HT-29 (cell line): ENCODE data around the gene MCTS1. TPM values are rescaled to one million over a fixed set of nuclear protein-coding genes. Genes with fewer than 3 reads are reported as not detected.
A peak's percentile ranks its signal among the peaks of the same experiment; 100 is the strongest.
"Not testable (repeated sequence)": the region's sequence is repeated elsewhere in the genome, so short reads cannot be mapped to it uniquely, and the experiment has no call there.

Experiments used
- DNase-seq: peaks from one replicate; pipeline ENCODE4 v3.0.0-alpha.2; 2015; ENCODE audit warnings: low spot score
- total RNA-seq: library from RNA; depleted of rRNA; stranded (reverse); fragments of >200 nt; shearing (Covaris generic); gene quantifications from 2 replicates; pipeline ENCODE4 v1.2.3, GENCODE V29; 2014; rRNA removed

MCTS1 gene, protein sequence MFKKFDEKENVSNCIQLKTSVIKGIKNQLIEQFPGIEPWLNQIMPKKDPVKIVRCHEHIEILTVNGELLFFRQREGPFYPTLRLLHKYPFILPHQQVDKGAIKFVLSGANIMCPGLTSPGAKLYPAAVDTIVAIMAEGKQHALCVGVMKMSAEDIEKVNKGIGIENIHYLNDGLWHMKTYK
- total RNA-seq, result 20.1 and 24.4 TPM in 2 replicates

DNA sequence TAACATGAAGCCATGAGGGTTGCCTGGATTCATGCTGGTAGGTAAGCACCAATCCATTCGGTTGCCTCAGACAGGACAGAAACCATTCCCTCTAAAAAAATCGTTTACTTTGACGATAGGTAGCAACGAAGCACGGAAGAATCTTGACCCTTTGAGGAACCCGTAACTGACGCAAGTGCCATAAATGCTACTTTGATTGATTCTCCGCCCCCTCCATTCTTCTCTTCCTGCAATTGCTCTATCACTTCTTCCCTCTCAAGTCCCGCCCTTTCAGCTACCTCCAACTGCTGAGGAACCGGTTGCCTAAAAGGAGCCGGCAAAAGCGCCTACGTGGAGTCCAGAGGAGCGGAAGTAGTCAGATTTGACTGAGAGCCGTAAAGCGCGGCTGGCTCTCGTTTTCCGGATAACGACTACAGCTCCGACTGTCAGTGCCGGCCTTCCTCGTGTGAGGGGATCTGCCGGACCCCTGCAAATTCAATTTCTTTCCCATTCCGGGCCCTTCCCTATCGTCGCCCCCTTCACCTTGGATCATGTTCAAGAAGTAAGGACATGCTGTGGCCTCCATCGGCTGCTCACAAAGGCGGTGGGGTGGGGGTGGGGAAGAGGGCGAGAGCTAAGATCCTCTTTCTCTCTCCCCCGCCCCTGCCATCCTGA, at the start of gene MCTS1:
TSS of gene MCTS1 (plus strand) at position 395 of the 654 bp plus-strand sequence. CDS start at position 531, 136 bp downstream.
- DNase-seq, result peak; percentile 85

DNA sequence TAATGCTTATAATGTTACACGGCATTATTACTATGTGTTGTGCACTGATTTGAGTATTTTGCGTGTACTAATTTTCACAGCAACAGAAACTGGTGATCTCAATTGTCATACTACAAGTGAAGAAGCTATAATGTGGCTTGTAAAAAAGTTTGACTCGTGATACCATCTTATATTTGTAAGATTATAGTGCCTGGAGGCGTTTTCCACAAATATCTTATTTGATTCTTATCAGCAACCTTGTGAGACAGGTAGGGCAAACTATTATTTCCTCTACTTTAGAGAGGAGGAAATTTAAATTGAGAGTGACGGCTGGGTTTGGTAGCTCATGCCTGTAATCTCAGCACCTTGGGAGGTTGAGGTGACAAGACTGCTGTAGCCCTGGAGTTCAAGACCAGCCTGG, 47.6 kb upstream of the MCTS1 start:
- DNase-seq, result no peak

DNA sequence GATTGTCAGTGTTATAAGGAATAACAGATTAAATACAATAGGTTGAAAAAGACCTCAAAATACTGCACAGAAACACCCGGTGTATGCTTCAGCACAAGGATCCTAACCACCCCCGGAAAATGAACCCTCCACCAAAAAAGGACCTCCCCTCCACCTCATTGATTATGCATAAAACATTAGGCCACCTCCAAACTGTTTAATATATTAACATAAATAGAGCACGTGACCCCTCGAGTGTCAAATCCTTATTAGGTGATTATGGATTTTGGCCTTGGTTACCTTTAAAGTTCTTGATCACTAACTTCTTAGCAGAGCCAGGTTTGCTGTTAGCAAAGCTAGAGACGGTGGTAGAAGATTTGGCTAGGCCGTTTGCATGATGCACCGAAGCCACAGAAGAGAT, 44.1 kb upstream of the MCTS1 start:
- DNase-seq, result no peak

DNA sequence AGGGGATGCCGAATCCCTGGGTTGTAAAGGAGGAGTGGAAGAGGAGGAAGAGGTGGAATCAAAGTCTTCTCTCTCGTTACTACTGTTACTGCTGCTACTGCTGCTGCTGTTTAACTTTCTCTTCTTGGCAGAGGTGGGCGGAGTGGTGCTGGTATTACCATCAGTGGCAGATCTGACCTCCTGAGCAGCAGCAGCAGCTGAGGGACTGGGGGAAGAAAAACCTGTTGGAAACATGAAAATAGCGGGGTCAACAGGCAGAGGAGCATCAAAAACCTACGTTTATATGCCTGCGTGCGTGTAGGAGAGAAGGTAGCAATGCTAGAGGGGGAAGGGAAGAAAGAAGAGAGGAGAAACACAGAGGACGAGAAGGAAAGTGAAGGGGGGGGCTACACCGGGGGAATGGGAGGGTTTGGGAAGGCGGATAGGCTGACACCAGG, 43.5 kb upstream of the MCTS1 start:
- peak; percentile 51 for DNase-seq

DNA sequence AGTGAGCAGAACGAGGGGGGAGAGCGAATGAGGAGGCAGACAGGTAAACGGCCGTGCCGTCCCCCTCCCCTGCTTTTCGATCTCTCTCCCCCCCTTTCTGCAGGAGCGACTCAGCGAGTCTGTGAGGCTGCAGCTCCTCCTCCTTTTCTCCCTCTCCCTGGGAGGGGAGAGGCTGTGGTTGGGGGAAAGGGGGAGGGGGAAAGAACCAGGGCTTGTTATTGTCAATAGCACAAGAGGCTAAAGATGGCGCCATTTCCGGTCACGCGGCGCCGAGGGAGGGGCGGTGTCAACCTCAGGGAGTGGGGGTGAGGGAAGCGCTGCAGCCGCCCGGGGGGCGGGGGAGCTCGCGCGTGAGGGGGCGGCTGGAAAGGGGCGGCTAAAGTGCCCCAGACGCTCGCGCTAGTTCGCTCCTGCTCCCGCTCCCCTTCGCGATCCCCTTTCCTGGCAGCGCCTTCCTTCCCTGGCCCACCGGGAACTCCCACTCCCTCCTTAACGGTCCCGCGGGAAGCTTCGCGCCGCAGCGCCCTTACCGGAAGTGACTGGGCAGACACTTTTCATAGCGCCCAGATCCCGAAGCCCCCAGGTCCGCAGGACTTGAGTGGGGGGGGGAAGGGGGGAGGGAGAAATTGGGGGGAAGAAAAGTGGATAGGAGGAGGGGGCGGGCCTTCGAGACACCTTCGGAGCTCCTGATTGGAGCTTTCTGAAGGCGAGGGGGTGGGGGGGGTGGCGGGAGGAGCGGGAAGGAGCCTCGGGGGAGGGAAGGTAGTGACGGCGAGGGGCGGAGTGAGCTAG, 42.9 kb upstream of the MCTS1 start, which contains the start of gene CUL4B:
TSS of gene CUL4B (minus strand) at position 121 of the 792 bp plus-strand sequence. CDS start 324 bp downstream, outside the sequence.
- DNase-seq, result peak; percentile 90

DNA sequence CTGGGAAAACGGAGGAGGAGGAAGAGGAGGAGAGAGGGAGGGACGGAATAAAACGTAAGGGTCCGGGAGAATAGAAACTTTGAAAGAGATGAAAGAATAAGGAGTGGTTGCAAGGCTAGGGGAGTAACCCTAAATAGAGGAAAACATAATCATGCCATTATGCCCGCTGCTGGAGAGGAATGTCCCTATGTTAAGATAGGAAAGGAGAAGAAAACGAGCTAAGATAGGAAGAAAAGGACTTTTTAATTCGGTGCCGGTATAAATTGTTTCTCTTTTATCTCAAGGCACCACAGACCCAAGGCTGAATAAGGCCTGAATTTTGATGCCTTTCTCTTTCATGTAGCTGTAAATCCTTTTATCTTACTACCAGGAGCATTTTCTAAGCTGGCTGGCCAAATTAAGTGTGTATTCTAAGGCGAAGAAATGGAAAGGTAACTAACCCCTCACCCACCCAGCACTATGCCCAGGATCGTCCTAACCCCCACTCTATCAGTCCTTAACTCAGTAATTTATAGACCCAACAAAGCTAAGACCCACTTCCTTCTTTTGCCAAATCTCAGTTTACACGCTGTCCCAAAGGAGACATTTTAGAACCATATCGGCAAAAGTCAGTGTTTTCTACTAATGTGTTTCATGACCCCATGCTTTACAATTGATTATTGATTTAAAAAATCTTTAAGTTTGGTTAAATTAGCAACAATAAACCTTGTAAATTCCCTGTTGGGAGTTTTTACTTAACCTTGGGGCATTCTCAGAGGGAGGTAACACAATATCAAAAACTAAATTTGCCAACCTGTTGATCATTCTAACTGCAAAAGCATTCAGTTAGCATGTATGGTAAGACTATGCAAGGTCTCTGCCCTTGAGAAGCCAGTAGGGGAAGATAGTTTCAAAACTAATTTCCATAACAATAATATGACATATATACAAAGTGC, 42.0 kb upstream of the MCTS1 start:
- DNase-seq, result peak; percentile 3

DNA sequence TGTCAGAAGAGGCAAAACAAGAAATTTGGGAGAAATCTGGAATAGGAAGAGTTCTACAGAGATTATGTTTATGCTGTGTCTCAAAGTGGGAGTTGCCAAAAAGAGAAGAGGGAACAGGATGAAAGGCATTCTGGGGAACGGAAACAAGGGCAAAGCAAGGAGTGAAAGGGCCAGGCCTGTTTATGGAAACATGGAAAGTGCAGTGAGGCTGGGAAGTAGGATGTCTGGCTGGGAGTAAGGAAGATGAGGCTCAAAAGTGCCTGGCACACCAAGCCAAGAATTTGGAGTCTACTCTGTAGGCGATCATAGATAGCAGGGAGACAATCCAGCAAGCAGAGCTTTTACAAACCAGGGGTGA, 41.4 kb upstream of the MCTS1 start:
- no peak for DNase-seq

DNA sequence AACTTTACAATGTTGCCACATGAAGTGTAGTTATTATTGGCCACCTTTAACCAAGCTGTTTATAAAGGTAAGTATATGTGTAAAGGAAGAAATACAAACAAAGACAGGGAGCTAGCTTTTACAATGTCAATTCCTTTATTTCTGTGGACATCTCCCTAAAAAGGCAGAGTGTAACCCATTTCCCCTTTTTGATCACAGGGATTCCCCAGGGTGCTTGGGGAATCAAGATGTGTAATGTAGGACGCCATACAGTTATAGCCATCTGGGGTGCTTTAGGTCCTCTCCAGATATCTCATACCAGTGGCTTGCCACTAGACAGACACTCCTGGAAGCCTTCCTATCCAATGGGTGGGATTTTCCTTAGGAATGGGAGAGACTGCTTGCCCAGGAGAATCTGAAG, 39.0 kb upstream of the MCTS1 start:
- DNase-seq, result no peak

DNA sequence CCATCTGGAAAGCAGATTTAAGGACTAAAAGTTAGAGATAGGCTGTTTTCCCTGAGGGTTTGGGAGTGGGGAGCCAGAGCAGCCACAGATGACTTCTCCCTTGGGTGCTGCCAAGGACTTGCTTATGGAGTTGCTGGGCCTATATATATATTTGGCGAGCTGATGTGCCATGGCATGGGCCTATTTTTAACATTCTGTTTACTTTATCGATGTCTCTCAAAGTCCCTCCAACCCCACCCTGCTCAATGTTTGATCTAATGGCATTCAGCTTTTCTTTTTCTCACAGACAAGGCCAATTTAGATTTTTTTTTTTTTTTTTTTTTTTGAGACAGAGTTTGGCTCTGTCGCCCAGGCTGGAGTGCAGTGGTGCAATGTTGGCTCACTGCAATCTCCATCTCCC, 37.1 kb upstream of the MCTS1 start:
- DNase-seq, result no peak

DNA sequence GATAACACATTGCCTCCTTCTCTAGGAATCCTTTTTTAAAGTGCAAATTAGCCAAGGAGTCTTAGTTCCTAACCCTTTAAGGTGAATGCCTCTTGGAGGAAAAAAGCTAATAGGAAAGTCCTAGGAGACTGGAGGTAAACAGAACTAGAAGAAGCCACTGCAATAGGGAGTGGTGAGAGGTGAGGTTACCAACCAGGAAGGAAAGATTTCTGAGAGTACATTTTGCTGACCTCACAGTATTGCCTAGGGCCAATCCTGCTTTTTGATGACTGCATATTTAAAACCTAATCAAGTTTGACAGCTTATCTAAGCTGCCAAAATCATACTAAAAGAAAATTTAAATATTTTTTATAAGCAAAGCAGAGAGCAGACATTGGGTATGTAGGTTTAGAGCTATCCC, 35.9 kb upstream of the MCTS1 start:
- DNase-seq, result no peak

DNA sequence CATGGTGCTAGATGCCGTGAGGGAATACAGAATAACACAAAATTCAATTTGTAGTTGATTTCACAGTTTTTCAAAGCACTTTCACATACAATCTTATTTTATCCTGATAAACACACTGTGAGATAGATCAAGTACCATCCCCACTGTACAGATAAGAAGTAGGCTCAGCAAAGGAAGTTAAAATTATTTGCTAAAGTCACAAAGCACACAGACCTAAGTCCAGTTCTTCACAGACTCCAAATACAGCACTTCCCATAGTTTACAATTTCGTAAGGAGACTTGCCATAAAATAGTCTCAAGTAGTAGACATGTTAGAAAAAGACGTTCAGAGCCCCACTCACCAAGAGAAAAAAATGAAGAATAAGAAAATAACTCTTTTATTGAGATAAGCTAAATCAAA, 35.3 kb upstream of the MCTS1 start:
- no peak for DNase-seq

DNA sequence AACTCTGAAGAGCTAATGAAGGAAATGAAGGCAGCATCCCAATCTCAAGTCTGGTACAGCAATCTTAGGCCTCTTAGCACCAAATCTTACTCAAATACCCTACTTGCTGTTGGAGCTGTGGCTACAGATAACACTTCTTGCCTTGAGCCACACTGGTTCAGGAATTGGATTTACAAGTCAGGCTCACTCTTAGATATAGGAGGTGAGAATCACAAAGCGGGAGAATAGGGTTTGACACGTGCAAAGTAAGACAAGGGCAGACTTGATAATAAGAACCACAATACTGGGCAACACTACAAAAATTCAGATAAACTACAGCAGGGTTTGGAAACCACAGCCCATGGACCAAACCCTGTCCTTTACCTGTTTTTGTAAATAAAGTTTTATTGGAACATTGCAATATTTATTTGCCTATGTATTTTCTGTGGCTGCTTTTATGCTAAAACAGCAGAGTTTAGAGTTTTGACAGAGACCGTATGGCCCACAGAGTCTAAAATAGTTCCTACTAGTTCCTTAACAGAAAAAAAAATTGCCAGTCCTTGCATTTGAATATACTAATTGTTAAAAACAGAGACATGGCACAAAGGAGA, 33.8 kb upstream of the MCTS1 start:
- DNase-seq, result no peak

DNA sequence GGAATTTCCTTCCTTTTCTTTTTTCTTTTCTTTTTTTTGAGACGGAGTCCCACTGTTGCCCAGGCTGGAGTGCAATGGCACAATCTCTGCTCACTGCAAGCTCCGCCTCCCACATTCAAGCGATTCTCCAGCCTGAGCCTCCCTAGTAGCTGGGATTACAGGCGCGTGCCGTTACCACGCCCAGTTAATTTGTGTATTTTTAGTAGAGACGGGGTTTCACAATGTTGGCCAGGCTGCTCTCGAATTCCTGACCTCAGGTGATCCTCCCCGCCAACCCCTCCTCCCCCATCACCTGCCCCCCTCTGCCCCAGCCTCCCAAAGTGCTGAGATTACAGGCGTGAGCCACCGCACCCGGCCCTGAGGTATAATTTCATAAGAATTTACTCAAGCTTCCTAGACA, 30.1 kb upstream of the MCTS1 start:
- not testable (repeated sequence) for DNase-seq

DNA sequence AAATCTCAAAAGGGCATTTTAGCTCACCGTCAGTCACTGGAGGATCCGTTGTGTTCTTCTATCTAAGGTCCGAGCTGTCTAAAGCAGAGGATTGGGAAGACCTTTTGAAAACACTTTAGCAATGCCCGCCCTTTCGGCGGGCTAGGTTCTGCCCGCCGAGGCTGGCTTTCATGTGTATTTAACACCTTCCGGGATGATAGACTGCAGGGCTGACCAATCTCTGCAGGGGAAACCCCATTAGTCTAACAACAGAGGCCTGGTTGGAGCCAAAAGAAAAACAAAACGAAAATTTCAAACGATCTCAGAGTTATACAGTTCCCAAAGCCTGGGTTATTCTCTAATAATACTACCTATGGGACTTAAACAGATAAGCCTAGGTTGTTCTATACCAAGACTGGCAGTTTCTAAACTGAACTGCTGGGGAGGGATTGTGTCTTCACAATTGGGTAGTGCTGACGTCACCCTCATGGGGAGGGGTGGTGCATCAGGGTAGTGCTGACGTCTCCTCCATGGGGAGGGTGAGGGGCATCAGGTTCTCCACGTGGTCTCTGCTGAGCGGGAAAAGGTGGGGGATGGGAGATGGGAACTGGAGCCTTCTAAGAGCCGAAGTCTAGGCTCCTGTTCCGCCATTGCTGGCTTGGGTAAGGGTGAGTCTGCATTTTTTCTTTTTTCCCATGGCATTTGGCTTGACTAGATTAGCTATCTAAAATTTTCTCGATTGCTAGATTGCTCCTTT, 28.4 kb upstream of the MCTS1 start:
- no peak for DNase-seq

DNA sequence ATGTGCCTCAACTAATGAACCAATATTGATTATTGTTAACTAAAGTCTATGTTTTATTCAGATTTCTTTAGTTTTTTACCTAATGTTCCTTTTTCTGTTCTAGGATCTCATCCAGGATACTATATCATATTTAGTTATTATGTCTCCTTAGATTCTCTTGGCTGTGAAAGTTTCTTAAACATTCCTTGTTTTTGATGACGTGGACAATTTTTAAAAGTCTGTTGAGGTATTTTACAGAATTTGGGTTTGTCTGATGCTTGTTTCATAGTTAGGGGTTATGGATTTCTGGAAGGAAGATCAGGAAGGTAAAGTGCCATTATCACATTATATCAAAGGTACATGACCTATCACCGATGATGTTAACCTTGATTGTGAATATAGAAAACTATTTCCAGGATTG, 18.2 kb upstream of the MCTS1 start:
- DNase-seq, result no peak

DNA sequence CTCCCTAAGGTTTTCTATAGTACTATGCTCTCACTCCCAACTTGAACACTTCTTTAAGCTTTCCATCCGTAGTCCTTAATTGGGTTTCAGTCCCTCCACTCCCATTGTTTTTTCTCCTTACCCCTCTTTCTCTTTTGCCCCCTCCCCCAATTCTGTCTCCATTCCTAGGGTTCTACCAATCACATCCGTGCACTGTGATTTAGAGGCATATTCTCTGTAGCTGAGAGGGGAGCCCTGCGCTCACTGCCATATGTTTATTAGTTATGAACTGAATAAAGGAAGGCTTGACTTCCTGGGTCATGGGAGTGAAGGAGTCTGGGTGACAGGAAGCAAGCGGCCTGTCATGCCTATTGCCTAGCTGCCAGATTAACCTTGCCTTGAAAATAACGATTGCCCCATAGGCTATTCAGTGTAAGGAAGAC, 471 bp downstream of the MCTS1 start:
- DNase-seq, result peak; percentile 50

DNA sequence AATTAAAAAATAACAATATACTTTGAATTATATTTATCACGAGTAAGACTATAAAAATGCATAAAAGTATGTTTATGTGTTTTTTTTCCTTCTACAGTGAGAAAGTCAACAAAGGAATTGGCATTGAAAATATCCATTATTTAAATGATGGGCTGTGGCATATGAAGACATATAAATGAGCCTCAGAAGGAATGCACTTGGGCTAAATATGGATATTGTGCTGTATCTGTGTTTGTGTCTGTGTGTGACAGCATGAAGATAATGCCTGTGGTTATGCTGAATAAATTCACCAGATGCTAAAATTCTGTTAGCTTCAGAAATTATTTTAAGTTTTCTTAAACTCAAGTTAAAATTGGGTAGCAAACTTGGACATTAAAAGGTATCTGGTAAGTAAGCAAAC, 8.2 kb downstream of the MCTS1 start:
- no peak for DNase-seq

DNA sequence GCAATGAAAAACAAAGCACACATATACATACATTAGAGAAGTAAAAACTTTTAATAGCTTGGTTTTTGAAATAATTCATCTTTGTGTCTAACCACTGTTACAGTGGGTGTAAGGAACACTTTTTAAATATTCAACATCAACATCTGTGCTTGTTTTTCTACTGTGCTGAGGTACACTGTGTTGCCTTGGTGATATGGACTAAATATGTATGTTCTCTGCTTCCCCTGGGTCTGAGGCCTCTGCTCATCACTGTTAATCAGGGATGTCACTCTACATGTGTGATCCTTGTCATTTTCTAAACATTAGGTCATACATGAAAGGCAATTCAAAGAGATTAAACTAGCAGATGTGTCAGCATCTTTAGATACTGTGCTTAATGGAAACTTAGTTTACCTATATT, 10.9 kb downstream of the MCTS1 start:
- DNase-seq, result no peak

DNA sequence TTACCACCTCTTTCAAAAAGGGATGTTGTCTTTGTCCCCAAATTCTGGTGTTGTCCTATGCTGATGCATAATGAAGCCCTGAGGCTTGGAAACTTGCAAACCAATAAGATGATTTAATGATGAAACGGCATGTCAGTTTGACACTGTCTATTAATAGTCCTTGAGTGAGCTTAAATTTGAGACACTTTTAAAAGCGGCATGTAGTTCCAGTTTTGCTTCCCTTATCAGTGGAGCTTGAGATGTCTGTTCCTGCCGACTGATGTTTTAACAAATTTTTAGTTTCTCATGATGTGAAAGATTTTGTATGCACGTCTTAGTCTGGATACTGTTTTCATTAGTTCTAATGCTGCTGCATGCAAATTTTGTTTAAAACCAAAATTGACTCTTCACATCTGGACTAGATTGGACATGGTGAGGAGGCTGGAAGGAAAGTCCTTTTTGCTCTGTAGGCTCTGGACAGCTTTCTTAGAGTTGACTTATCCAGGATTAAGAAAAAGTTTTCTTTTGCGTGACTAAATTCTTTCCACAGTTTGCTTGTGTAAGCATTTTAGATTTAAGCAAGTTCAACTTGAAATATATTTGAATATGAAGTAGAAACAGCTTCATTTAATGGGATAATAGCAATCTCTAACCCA, 14.2 kb downstream of the MCTS1 start:
- no peak for DNase-seq

DNA sequence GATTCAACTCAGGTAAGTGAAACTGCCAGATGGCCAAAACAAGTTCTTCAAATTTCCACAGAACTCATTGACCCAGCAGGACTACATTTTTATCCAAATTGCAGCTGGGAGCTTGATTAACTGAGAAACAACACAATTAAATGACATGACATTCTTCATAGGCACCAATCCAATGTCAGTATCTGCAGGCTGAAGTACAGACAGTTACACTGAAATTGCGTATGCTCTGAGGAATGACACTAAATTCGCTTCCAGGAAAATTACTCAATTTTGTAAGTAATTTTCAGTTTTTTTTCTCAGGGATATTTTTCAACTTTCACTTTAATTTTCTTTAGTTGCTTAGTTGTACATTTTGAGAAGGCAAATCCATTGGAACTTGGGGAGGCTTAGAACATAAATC, 21.5 kb downstream of the MCTS1 start:
- DNase-seq, result no peak
